GM18867 (cell line): ENCODE measurements around the gene ELOVL6.
"Not testable (repeated sequence)": the region's sequence is repeated elsewhere in the genome, so short reads cannot be mapped to it uniquely, and the experiment has no call there.

Source experiments
- ATAC-seq: cut with Tn5 transposase; IDR thresholded peaks from one replicate; pipeline ENCODE4 v1.9.1; 2021; ENCODE audit warnings: mild to moderate bottlenecking, moderate library complexity; ENCODE audit not compliant: unreplicated experiment

ELOVL6 gene

DNA sequence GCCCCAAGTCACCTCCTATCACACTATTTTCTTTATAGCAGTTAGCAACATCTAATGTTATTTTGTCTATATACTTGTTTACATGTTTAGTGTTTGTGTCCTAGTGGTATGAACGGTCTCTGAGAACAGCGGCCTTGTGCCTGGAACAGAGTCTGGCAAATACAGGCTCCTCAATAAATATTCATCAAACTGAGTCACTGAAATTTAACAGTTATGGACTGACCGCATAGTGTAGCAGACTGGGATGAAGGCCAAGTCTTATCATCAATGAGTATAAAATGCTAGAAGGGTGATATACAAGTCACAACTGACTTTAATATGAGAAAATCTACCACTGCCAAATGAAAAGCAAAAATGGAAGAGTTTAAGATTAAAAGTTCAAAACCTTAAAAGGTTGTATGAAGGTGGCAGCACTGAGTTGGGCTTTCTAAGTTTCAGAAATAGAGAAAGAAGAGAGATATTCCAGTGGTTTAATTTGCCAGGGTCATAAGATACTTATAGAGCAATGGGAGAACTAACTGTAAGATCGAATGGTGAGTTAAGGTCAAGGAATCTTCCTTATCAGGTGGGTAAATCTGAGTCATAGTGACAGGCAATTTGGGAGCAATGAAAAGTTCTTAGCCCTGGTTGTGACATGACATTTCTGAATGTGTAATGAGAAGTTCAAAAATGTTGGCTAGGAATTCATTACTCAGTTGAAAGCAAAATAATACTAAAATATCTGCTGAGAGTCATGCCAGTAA lies 34.9 kb downstream of the ELOVL6 start:
- ATAC-seq, result no peak

DNA sequence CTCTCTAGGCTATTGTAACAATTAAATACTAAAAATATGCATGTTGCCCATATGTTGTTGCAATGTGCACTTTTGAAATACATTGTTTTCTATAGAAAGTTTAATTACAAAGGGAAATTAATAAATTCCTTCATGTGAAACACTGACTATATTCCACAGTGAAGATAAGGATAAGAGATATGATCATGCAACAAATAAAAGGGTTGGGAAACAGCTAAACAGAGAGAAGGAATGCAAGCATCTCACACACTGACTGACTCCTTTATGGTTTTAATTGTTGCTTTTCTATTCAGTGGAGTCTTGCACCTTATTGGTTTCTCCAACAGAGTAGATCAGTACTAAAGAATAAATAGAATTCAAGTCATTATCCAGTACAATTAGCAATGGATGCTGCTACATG lies 37.8 kb downstream of the ELOVL6 start:
- no peak for ATAC-seq

DNA sequence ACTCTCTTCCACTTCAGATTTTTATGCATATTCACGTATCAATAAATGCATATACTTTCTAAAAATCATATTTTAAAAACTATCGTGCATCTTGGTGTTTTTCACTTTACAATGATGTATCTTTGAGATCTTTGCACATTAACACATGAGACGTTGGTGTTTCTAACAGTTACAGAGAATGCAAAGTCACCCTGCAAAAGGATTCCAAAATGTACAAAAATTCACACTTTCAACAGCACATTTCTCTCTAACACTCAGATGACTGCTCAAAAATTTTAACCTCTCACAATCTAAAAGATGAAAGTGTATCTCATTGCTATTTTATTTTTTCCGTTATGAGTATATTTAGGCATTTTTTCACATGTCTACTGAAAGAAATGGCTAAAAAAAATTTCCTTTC lies 38.9 kb downstream of the ELOVL6 start:
- no peak for ATAC-seq

DNA sequence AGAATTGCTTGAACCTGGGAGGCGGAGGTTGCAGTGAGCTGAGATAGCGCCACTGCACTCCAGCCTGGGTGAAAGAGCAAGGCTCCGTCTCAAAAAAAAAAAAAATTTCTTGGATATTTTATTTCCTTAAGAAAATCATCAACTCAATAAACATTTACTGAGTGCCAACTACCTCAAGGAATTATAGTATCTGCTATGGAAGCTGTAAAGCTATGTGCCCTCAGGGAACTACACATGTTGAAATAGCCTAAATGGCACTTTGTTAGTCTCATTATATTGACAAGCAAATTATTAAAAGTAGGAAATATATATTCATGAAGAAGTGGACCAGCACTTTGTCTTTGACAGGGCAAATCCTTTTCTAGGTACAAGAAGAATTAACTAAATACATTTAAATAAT lies 40.8 kb downstream of the ELOVL6 start:
- no peak for ATAC-seq

DNA sequence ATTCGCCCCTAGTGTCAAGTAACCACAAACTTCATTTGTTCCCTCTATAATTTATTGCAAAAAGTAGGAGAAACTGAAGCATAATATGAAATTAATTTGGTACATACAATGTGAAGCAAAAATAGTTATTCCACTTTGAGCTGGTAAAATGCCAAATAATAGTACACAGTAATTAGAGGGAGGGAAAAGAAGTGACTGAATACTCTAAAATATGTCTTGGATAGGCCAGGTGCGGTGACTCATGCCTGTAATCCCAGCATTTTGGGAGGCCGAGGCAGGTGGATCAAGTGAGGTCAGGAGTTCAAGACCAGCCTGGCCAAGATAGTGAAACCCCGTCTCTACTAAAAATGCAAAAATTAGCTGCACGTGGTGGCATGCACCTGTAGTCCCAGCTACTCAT lies 41.2 kb downstream of the ELOVL6 start:
- ATAC-seq, result not testable (repeated sequence)

DNA sequence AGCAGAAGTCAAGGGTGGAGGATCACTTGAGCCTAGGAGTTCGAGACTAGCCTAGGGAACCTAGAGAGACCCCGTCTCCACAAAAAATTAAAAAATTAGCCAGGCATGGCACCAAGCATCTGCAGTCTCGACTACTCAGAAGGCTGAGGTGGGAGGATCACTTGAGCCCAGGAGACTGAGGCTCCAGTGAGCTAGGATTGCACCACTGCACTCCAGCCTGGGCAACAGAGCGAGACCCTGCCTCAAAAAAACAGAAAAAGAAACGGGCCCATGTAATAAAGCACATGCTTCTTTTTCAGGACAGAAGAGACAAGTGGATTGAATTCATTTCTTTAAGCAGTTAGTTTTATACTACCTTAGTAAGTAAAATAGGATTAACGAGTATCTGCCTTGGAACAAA lies 42.0 kb downstream of the ELOVL6 start:
- ATAC-seq, result no peak

DNA sequence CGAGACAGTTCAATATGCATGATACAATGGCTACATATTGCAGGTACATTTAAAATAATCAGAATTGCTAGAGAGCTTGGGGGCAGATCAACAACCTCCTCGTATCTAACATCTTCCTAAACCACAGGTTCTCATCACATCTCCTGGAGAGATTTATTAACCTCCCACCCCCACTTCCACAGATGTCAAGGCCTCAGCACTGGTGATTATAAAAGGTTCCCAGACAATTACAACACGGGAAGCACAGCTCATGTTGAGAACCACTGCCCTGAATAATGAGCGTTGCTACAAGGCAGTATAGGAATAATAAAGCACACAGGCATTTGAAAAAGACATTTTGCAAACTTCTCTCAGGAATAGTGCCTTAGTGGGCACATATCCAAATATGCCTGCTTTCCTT lies 42.8 kb downstream of the ELOVL6 start:
- no peak for ATAC-seq

DNA sequence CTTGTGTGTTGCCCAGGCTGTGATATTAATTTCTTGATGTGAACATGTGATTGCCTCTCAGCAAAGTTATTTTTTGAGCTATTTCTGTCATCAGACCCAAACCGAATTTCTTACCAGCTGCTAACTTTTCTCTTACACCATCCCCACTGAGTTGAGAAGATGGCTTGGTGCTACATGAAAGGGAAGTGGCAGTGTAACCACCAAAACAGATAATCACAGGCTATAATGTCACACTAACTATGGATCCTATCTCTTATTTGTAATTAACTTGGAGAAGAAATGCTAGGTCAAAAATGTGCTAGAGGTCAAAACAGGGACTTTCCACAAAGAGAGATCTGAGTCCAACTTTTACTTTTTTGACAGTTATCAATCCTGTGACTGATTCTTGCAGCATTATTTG lies 43.8 kb downstream of the ELOVL6 start:
- ATAC-seq, result no peak

DNA sequence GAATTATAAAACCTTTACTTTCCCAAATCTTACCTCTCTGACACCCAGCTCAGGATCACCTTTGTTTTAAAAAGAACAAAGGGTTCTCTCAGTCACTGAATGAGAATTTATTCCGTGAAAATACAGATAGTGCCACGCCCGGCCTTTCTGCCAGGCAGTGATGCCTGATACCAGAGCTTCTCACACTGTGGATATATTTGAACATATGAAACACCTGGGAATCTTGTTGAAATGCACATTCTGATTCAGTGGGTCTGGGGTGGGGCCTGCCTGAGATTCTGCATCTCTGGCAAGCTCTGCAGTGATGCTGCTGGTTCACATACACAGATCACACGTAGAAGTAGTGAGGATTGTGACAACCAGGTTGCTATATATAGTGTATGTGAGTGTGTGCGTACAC lies 46.0 kb downstream of the ELOVL6 start:
- no peak for ATAC-seq

DNA sequence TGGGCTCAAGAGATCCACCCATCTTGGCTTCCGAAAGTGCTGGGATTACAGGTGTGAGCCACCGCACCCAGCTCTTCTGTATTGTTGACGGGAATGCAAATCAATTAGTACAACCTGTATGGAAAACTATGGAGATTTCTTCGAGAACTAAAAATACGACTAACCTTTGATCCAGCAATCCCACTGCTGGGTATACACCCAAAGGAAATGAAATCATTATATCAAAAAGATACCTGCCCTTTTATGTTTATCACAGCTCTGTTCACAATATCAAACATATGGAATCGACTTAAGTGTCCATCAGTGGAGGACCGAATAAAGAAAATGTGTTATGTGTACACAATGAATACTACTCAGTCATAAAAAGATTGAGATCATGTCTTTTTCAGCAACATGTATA lies 49.3 kb downstream of the ELOVL6 start:
- ATAC-seq, result no peak

DNA sequence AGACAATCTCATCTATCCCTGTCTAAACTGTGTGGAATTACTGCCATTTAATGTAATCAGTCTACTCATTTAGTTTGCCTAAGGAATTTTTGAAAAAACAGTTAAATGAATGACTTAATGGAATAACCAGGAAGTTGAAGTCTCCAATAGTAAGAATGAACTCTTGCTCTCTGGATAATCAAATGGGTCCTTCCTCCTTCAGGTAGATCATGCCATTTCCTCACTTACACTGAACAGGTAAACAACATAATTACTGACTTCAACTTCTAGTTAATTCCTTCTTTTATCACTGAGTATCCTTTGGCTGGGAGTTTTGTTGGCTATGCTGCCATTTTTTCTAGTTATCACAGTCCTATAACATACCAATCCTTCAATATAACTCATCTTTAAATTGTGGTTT lies 56.0 kb downstream of the ELOVL6 start:
- no peak for ATAC-seq

DNA sequence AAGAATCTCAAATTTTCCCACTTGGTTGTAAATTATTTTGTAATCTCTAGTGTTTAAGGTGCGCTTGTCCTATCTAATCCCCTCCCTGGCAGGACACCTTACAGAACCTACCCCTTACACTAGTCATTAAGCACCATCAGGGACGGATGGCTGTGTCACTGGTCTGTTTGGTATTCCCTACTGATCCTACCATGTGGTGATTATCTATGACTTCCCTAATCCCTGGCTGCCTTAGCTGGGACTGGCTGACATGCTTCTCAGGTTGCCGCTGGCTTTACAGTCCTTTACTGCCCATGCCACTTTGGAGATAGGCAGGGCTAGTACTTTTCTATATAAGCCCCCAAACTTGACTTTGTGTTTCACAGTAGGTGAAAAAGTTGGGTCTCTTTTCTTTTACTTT lies 58.6 kb downstream of the ELOVL6 start:
- ATAC-seq, result no peak

DNA sequence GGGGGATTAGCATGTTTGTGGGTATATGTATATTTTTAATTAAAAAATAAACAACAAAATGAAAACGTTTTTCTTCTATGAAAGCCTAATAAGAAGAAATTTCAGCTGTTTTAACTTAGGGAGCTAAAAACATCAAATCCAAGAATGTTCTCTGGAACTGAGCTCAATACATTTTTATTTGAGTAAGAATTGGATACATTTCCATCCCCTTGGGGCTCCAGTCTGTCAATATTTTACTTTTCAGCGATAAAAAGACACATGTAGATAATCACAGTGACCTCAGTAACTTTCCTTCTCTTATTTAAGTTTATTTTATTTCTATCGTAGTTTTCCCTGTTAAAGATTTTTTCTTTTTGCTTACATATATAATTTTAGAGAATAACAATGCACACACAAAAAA lies 59.3 kb downstream of the ELOVL6 start:
- ATAC-seq, result no peak

DNA sequence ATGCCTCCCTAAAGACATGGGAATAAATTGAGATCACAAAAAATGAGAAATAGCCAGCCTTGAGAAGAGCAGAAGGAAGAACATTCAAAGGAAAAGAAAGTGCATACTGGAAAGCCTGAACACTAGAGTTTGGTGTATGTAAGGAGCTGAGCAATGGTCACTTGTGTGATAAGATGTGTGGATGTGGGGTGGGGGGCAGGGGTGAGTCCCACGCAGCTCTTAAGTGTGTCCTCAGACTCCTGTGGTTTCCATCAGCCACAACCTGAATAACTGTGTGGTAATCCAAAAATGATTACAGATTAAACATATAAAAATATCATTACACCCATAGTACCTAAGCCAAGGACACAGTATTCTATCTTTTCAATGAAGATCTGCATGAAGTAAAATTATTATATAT lies 59.9 kb downstream of the ELOVL6 start:
- ATAC-seq, result no peak

DNA sequence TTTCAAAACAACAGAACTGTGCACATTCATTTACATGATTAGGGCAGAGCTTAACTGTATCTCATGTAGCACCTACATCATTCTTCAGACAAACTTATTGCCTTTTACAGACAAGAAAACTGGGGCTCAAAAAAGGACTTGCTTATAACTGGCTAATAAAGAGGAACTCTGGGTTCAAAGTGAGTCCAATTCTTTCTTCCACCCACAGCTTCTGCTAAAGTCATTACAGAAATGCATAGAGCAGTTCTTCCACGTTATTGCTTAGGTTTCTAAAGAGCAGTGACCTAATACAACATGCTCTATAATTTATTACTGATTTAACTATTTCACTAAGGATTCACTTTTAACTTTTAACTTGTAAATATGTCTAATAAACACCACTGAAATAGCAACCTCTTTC lies 60.6 kb downstream of the ELOVL6 start:
- no peak for ATAC-seq

DNA sequence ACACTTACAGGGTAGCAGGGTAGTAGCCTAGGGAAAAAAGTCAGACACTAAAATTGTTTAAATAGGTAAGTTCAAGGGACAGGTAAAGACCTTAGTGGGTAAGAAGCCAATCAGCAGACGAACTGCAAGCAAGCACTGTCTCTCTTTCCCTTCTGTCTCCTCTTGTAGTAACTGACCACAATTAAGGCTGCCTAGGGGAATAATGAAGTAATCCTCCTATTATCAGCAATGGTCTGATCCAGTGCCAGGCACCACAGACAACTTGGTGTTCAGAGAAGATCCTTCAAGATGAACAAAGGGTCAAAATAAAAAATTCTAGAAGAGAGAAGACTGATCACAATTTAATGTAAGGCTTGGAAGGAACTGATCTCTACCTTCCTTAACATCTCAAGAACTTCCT lies 62.9 kb downstream of the ELOVL6 start:
- ATAC-seq, result no peak

DNA sequence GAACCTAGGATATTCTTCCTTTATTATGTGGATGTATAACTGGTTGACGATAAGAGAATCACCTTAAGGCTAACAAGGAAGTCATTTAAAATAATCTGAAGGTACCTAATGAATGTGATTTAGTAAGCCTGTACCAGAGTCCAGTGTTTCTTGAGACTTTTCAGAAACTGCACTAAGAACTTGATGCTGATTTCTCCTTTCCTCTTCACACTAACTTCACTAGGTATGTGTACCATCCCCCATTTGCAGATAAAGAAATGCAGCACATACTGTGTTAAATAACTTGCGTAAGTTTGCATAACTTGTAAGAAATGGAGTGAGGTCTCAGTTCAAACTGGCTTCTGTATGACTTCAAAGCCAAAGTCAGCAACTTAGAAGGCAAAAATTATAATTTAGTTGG lies 63.3 kb downstream of the ELOVL6 start:
- ATAC-seq, result no peak

DNA sequence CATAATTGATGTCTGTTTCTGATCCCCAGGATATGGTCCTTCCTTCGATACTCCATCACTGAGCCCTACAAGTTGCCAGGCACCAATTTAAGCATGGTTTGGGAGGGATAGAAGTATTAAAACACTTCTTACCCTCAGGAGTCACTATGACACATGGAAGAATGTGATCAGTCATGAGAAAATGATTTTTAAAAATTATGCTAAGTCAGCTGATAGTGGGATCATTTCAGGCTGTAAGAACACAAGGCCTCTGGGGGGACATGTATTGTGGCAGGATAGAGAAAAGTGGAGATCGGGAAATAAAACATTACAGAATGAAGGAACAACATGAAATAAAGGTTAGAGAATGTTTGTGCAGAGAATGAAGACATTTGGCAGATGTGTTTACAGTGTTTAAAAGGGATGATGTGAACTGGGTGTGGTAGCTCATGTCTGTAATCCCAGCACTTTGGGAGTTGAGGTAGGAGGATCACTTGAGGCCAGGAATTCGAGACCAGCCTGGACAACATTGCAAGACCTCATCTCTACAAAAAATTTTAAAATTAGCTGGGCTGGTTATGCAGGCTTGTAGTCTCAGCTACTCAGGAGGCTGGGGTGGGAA lies 64.0 kb downstream of the ELOVL6 start:
- ATAC-seq, result no peak

DNA sequence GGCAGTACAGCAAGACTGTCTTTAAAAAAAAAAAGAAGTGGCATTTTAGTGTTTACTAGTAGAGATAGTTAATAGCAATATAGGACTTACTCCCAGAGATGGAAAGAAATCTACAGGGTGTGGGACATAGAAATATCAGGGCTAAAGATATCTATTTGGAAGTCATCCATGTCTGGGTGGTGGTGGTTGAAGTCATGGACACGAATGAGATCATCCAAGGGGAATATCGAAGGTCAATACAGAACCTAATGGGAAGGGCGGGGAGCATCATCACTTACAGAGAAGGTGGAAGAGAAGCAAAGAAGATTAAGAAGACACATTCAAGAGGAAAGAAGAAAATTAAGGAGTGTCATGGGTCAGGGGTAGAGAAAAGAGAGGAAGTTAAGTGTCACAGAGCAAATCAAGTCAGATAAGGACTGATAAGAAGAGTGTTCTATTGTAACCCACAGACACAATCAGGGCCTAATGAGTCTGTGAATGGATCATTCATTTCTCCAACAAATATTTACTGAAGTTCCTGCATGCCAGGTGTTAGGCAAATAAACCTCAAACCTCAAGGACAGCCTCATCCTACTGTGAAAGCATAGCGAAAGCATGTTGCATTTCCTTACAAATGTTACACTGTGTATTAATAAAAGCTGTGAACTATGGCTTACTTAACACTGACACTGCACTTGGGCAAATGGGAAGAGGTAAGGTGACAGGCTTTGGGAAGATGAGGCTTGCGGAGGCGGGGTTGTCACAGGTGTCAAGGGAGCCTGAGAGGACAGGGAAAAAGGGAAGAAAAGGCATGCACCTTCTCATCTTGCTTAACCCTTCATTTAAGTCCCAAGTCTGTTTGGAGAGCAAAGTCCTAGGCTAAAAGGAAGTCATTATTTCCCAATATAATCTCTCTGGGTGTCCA lies 65.3 kb downstream of the ELOVL6 start:
- no peak for ATAC-seq

DNA sequence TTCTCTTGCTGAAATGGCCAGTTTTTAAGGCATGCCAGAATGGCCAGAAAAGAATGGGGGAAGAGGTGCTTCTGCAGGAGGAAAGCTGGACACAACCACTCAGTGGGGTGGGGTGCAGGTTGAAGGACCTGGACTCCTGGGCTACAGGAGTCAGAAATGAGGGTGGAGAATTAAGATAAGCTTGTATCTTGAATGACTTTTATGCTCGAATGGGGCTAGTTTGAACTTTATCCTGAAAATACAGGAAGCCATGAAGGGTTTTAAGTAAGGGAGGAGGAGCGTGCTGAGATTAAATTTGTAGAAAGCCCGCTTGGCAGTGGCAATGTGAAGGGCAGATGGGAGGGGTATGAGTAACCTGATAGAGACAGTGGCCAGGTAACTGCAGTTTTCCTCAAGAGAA lies 66.5 kb downstream of the ELOVL6 start:
- no peak for ATAC-seq

DNA sequence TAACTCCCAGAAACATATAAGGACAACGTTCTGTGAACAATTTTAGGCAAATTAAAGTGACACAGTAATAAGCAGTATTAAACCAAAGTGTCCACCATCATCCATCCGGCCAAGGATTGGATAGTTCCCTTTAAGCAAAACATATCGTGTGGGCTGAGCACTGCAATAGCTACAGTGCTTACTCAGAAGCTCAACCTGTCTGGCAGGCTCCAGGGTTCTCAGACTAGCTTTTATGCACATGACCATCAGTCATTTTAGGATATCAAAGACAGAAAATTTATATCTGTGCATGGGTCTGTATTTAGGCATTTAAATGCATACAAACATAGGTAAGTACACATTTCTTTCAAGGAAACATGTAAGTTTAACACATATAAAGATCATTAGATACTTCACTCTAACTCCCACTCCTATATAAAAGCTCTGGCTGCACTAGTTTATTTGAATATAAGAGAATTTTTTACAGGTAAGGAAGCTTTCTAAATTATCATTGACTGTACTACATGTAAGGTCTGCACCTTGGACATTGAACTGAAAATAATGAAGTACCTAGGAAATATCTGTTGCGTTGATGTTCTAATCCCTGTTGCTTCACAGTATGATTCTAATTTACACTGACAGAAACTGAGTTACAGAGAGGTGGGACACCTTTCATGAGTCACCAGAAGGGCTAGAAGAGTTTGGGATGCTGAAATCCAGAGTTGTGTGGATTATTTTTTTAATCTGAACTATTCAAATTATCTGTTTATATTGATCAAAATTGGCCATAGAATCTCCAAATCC lies 67.6 kb downstream of the ELOVL6 start:
- ATAC-seq, result no peak
